Muscle of leg (tissue), 11 donors: ENCODE data around the gene CYP4V2. TPM values are rescaled to one million over a fixed set of nuclear protein-coding genes. Genes with fewer than 3 reads are reported as not detected.

Source experiments
- DNase-seq: peaks from one replicate; pipeline ENCODE4 v3.0.0; 2013
- H3K27ac ChIP-seq: one replicate; pipeline ENCODE4 v1.5.1; 2013; ENCODE audit warnings: mild to moderate bottlenecking, low read length, control low read depth
- H3K27me3 ChIP-seq: one replicate; pipeline ENCODE4 v1.6.1; 2013; ENCODE audit warnings: low read length; ENCODE audit not compliant: control insufficient read depth, insufficient read depth
- H3K36me3 ChIP-seq: one replicate; pipeline ENCODE4 v1.6.1; 2013; ENCODE audit warnings: low read length; ENCODE audit not compliant: control insufficient read depth, insufficient read depth
- H3K4me1 ChIP-seq: one replicate; pipeline ENCODE4 v1.6.1; 2013; ENCODE audit warnings: low read length; ENCODE audit not compliant: control insufficient read depth, insufficient read depth
- H3K4me3 ChIP-seq: one replicate; pipeline ENCODE4 v1.5.1; 2013; ENCODE audit warnings: low read length, control low read depth
- H3K9me3 ChIP-seq: replicated peaks from 2 replicates; pipeline ENCODE4 v1.6.1; 2013; ENCODE audit warnings: low read depth, low read length; ENCODE audit not compliant: control insufficient read depth
- WGBS: methylation state at CpG from one replicate; pipeline ENCODE4 v1.1.5; 2013; ENCODE audit warnings: missing lambda C conversion rate; ENCODE audit not compliant: insufficient coverage; 5-methylcytosine and 5-hydroxymethylcytosine counted together
- polyA plus RNA-seq, 8 donors: library from polyadenylated mRNA; unstranded; fragments of 120-200 nt; gene quantifications; one replicate each; pipeline versions ENCODE4 v1.2.1 to v1.2.3, GENCODE V29; 2013; ENCODE audit warnings: inconsistent platforms in 1 of 8, low replicate concordance in 1 of 8; ENCODE audit not compliant: insufficient read length in 8 of 8, insufficient read depth in 1 of 8
- total RNA-seq: library from RNA; stranded (reverse); fragments of 120-200 nt; gene quantifications from one replicate; pipeline ENCODE4 v1.2.4, GENCODE V29; 2013

Gene CYP4V2
- total and polyA plus RNA-seq, 9 donors = 2.9 to 8.1 (median 4.7) TPM

- H3K27ac ChIP-seq = no peak overlapping the region
- no peaks in the 10 kb centered on the region for H3K9me3 ChIP-seq
- H3K36me3 ChIP-seq = no peaks in the 10 kb centered on the region
- no peaks in the 10 kb centered on the region for H3K27me3 ChIP-seq
- no peak for DNase-seq
- H3K4me3 ChIP-seq = no peak overlapping the region
- 82% methylated on average over 7 of the region's 13 CpGs for WGBS
- no peaks in the 10 kb centered on the region for H3K4me1 ChIP-seq
Measured at GRCh38 chr4:186170966-186171365, 20.4 kb upstream of the CYP4V2 start.

GRCh38 chr4:186172546-186172945, 18.8 kb upstream of the CYP4V2 start:
- Histone ChIP-seq H3K27ac (no peak overlapping the region), H3K36me3 (no peaks in the 10 kb centered on the region), H3K4me1 (no peaks in the 10 kb centered on the region), H3K27me3 (no peaks in the 10 kb centered on the region), H3K9me3 (no peaks in the 10 kb centered on the region), H3K4me3 (no peak overlapping the region)
- no CpG with 5 or more reads among the region's 8 CpGs for WGBS
- DNase-seq = no peak

- DNase-seq = no peak
- Histone ChIP-seq H3K4me1 (peaks cover 12% of the 10 kb centered on the region), H3K27ac (no peak overlapping the region), H3K36me3 (no peaks in the 10 kb centered on the region), H3K27me3 (no peaks in the 10 kb centered on the region), H3K9me3 (no peaks in the 10 kb centered on the region), H3K4me3 (no peak overlapping the region)
- WGBS = no CpG with 5 or more reads among the region's 3 CpGs
Measured at GRCh38 chr4:186188107-186188506, 3.3 kb upstream of the CYP4V2 start.

GRCh38 chr4:186189656-186190055, 1.7 kb upstream of the CYP4V2 start:
- Histone ChIP-seq H3K4me3 (no peak overlapping the region), H3K27me3 (no peaks in the 10 kb centered on the region), H3K9me3 (no peaks in the 10 kb centered on the region), H3K27ac (no peak overlapping the region), H3K36me3 (no peaks in the 10 kb centered on the region), H3K4me1 (peaks cover 14% of the 10 kb centered on the region)
- DNase-seq = no peak
- WGBS = 81% methylated on average over 2 of the region's 4 CpGs

GRCh38 chr4:186190581-186191199, 677 bp upstream of the CYP4V2 start:
- DNase-seq = no peak
- under 1% methylated on average over 33 of the region's 34 CpGs for WGBS

GRCh38 chr4:186192066-186192612, 772 bp downstream of the CYP4V2 start:
- H3K27ac ChIP-seq = peak overlapping the region; percentile 91
- H3K4me3 ChIP-seq = peak overlapping the region; percentile 84
- no peaks in the 10 kb centered on the region for H3K27me3 ChIP-seq
- peak; percentile 62 for DNase-seq
- 0% methylated on average over 18 of the region's 22 CpGs for WGBS
- H3K36me3 ChIP-seq = peaks cover 8% of the 10 kb centered on the region
- peaks cover 14% of the 10 kb centered on the region for H3K4me1 ChIP-seq
- H3K9me3 ChIP-seq = no peaks in the 10 kb centered on the region

More at GRCh38 chr4:186190581-186191199, 677 bp upstream of the CYP4V2 start:
- Histone ChIP-seq H3K27me3 (no peaks in the 10 kb centered on the region), H3K36me3 (peaks cover 2% of the 10 kb centered on the region), H3K4me3 (peak overlapping the region; percentile 84), H3K4me1 (peaks cover 14% of the 10 kb centered on the region), H3K9me3 (no peaks in the 10 kb centered on the region), H3K27ac (peak overlapping the region; percentile 69)

GRCh38 chr4:186193851-186194250, 2.5 kb downstream of the CYP4V2 start:
- peaks cover 14% of the 10 kb centered on the region for H3K4me1 ChIP-seq
- no peaks in the 10 kb centered on the region for H3K27me3 ChIP-seq
- peaks cover 9% of the 10 kb centered on the region for H3K36me3 ChIP-seq
- WGBS = no CpG with 5 or more reads among the region's 5 CpGs
- H3K27ac ChIP-seq = no peak overlapping the region
- no peak overlapping the region for H3K4me3 ChIP-seq
- DNase-seq = no peak
- H3K9me3 ChIP-seq = no peaks in the 10 kb centered on the region

- Histone ChIP-seq H3K27ac (no peak overlapping the region), H3K4me3 (no peak overlapping the region), H3K9me3 (no peaks in the 10 kb centered on the region), H3K4me1 (peaks cover 5% of the 10 kb centered on the region), H3K27me3 (no peaks in the 10 kb centered on the region), H3K36me3 (peaks cover 9% of the 10 kb centered on the region)
- 97% methylated on average over 5 of the region's 6 CpGs for WGBS
- no peak for DNase-seq
Measured at GRCh38 chr4:186196063-186196462, 4.7 kb downstream of the CYP4V2 start.

- no peaks in the 10 kb centered on the region for H3K9me3 ChIP-seq
- H3K36me3 ChIP-seq = peaks cover 7% of the 10 kb centered on the region
- no peak overlapping the region for H3K4me3 ChIP-seq
- no peak overlapping the region for H3K27ac ChIP-seq
- no peaks in the 10 kb centered on the region for H3K27me3 ChIP-seq
- peaks cover 4% of the 10 kb centered on the region for H3K4me1 ChIP-seq
- no peak for DNase-seq
- WGBS = 60% methylated on average over 3 of the region's 6 CpGs
Measured at GRCh38 chr4:186200516-186200915, 9.1 kb downstream of the CYP4V2 start.

- Histone ChIP-seq H3K4me1 (peaks cover 4% of the 10 kb centered on the region), H3K9me3 (no peaks in the 10 kb centered on the region), H3K27me3 (no peaks in the 10 kb centered on the region), H3K4me3 (no peak overlapping the region), H3K27ac (no peak overlapping the region), H3K36me3 (peaks cover 7% of the 10 kb centered on the region)
- WGBS = 85% methylated on average over 2 of the region's 7 CpGs
- no peak for DNase-seq
Measured at GRCh38 chr4:186201010-186201409, 9.6 kb downstream of the CYP4V2 start.
